ENCODE data around the gene CNOT8. TPM values are rescaled to one million over a fixed set of nuclear protein-coding genes. Genes with fewer than 3 reads are reported as not detected.

The CNOT8 gene
- total RNA-seq, 2 donors from 2014 or later, result 19.8 to 32.4 TPM

- Histone ChIP-seq H3K27ac (peak overlapping the region; percentile 95 to 100 (median 99)), H3K4me3 (peak overlapping the region; percentile 10 to 91), H3K4me1 (peaks cover 40% of the 10 kb centered on the region), H3K27me3 (no peaks in the 10 kb centered on the region), H3K36me3 (replicated peaks in 1 of 2; ENCODE audit: insufficient read depth in 1 of 2, low read depth in 2 of 2) (no peaks in the 10 kb centered on the region), H3K9me3 (no peaks in the 10 kb centered on the region)
- peak; percentile 93 to 98 (median 96) for DNase-seq
- ATAC-seq, result peak; percentile 85
- peak in 4 of 7 experiments; percentile 7 to 20 (median 14) for TF ChIP-seq CTCF (IDR thresholded peaks at IDR 0.05)
- TF ChIP-seq POLR2A (IDR thresholded peaks at IDR 0.05), result peak; percentile 74 to 82 (median 79)
- intact Hi-C loops (cut with DNase I), result no loop called here
- WGBS, 2 donors, result 0% methylated on average over 14 to 59 of the region's 59 CpGs
Measured at GRCh38 chr5:154857530-154858296, 714 bp upstream of the CNOT8 start.

- H3K4me3 ChIP-seq, result peak overlapping the region; percentile 65 to 91
- WGBS, 2 donors, result 1% methylated on average over 26 of the region's 26 CpGs
- ATAC-seq (no peak), DNase-seq (no peak)
- peaks cover 40% of the 10 kb centered on the region for H3K4me1 ChIP-seq
- H3K27me3 ChIP-seq, result no peaks in the 10 kb centered on the region
- H3K9me3 ChIP-seq, result no peaks in the 10 kb centered on the region
- H3K27ac ChIP-seq, result peak overlapping the region; percentile 95 to 100 (median 99)
- TF ChIP-seq POLR2A (IDR thresholded peaks at IDR 0.05) (no peak), CTCF (IDR thresholded peaks at IDR 0.05) (no peak)
- H3K36me3 ChIP-seq (replicated peaks in 1 of 2; ENCODE audit: insufficient read depth in 1 of 2, low read depth in 2 of 2), result no peaks in the 10 kb centered on the region
- intact Hi-C loops (cut with DNase I), result no loop called here
Measured at GRCh38 chr5:154858972-154859871, 795 bp downstream of the CNOT8 start.

GRCh38 chr5:154860123-154860522 lies 1.7 kb downstream of the CNOT8 start:
- intact Hi-C loops (cut with DNase I), result no loop called here
- no peak for TF ChIP-seq POLR2A (IDR thresholded peaks at IDR 0.05)
- TF ChIP-seq CTCF (IDR thresholded peaks at IDR 0.05), result no peak
- Histone ChIP-seq H3K4me3 (no peak overlapping the region), H3K4me1 (peaks cover 40% of the 10 kb centered on the region), H3K36me3 (replicated peaks in 1 of 2; ENCODE audit: insufficient read depth in 1 of 2, low read depth in 2 of 2) (no peaks in the 10 kb centered on the region), H3K9me3 (no peaks in the 10 kb centered on the region), H3K27ac (peak overlapping the region in 3 of 4 donors; percentile 95 to 100 (median 99)), H3K27me3 (no peaks in the 10 kb centered on the region)
- WGBS, 2 donors, result 40 to 47% methylated on average over 5 of the region's 5 CpGs
- no peak for ATAC-seq
- DNase-seq, result peak in 2 of 4 donors; percentile 12 to 35

- intact Hi-C loops (cut with DNase I), result no loop called here
- peaks cover 42% of the 10 kb centered on the region for H3K4me1 ChIP-seq
- WGBS, 2 donors, result 44 to 64% methylated on average over 4 of the region's 4 CpGs
Measured at GRCh38 chr5:154860765-154861164, 2.3 kb downstream of the CNOT8 start.

More at GRCh38 chr5:154860765-154861164, 2.3 kb downstream of the CNOT8 start:
- H3K9me3 ChIP-seq, result no peaks in the 10 kb centered on the region
- peak overlapping the region in 2 of 4 donors; percentile 95 to 99 for H3K27ac ChIP-seq
- DNase-seq (no peak), ATAC-seq (no peak)
- no peaks in the 10 kb centered on the region for H3K36me3 ChIP-seq (replicated peaks in 1 of 2; ENCODE audit: insufficient read depth in 1 of 2, low read depth in 2 of 2)
- H3K27me3 ChIP-seq, result no peaks in the 10 kb centered on the region
- TF ChIP-seq POLR2A (IDR thresholded peaks at IDR 0.05) (no peak), CTCF (IDR thresholded peaks at IDR 0.05) (no peak)
- no peak overlapping the region for H3K4me3 ChIP-seq

Measured in body of pancreas (tissue), 4 donors.